Raji (cell line): ENCODE results near the gene MAPK8.

Source experiments
- POLR2A ChIP-seq: IDR thresholded peaks from 2 replicates; pipeline ENCODE4 v1.6.1; 2011; ENCODE audit warnings: low read depth, low read length, control low read depth; ENCODE audit not compliant: insufficient read depth

MAPK8 gene

DNA sequence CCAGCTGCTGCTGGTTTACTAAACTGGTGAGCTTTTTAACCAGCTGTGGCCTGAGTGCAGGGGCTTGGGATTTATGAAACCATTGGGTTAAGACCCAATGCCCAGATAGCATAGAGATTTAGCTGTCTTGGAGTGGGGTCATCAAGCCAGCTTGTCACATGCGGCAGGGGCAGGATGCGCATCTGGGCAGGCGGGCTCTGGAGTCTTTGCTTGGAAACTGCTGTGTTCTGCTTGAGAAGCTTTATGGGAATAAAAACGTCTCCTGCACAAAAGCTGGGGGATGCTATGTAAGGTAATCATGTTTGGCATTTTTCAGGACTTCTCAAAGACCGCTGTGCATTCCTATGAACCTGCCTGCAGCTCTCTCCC is 136.3 kb downstream of the MAPK8 start:
- no peak for TF ChIP-seq POLR2A

DNA sequence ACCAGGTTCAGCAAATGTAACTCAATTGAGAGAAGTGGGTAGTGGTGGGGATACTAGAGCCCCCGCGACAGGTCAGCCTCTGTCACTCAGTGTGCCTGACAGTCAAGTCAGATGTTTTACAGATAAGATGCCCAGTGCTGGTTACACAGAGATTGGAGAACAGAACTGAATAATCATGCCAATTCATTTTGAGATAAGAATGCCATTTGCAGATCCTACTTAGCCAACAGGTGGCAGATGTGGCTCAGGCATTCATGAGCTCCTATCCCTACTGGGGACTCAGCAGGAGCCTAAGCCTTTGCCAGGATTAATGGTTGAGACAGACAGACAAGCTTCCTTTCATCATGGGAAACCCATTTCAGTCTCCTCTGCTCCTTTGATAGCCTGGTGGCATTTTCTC is 137.8 kb downstream of the MAPK8 start:
- no peak for TF ChIP-seq POLR2A

DNA sequence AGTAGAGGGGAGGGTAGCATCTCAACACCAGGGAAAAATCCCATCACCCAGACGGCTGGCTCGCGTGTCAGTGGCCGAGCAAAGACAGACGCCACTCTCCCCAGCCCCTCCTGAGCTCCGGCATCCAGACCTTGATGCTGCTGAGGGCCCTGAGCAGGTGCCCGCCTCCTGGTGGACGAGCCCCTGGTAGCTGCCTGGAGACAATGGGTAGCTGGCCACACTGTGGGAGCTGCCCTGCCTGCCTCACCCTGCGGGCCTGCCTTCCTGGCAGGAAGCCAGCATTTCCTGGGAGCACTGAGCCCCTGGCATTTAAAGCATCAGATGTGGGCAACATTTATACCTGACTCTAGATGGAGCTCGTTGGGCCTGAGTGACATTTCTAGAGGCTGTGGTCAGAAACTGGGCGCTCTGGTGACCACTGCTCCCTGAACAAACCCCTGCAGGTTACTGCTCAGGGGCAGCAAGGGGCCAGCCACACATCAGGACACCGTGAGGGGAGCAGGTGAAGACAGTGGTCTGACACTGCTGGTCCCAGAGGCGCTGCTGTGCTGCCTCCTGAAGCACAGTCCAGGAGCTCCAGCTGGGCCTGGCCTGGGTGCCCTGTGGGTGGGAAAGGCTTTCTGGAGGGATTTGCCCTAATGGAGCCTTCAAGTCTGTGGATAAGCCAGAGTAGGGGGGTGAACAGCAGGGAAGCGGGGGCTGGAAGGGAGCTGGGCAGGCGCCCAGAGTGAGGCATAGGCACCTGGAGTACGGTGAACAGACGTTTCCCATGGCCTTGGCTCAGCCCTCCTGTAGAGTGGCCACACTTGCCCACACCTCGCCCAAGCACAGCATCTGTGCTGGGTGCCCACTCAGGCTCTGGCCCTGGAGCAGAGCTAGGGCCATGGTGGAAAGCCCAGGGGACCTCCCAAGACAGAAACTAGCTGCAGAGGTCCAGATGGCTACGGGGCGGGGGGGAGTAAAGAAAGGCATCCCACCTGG is 138.7 kb downstream of the MAPK8 start:
- TF ChIP-seq POLR2A, result no peak

- TF ChIP-seq POLR2A, result no peak
Measured at GRCh38 chr10:48445932-48446331, 139.5 kb downstream of the MAPK8 start.

DNA sequence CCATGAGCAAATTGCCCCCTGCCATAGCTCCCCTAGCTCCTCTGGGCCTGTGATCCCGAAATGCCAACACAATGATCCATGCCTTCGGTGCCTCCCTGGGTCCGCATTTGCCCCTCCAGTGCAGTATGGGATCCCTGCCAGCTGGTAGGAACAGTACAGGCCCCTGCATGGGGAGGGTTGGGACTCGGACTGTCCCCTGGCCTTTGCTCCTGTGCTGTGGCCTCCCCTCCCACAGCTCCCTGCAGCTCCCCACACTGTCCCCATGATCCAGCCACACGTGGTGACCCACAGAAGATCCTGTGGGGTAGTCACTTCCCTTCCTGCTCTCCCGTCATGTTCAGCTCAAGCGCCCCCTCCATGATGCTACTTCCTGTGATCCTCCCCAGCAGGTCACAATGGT is 140.3 kb downstream of the MAPK8 start:
- no peak for TF ChIP-seq POLR2A

- TF ChIP-seq POLR2A, result no peak
Measured at GRCh38 chr10:48447356-48448215, 141.1 kb downstream of the MAPK8 start.

DNA sequence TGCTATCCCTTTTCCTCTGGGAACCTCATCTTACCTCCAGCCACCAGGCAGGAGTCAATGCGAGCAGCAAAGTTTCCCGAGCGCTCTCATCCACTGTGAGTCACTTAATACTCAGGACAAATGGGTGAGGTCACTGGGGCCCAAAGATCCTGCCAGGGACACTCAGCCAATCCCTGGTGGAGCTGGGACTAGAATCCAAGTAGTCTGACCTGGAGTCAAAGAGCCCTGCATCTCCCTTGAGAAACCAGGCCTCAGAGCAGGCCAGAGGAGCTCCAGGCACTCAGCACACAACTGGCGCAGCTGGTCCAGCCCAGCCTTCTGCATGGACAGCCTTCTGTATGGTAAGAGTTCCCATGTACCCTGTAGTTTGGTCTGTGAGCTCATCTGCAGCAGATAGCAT is 142.3 kb downstream of the MAPK8 start:
- no peak for TF ChIP-seq POLR2A

DNA sequence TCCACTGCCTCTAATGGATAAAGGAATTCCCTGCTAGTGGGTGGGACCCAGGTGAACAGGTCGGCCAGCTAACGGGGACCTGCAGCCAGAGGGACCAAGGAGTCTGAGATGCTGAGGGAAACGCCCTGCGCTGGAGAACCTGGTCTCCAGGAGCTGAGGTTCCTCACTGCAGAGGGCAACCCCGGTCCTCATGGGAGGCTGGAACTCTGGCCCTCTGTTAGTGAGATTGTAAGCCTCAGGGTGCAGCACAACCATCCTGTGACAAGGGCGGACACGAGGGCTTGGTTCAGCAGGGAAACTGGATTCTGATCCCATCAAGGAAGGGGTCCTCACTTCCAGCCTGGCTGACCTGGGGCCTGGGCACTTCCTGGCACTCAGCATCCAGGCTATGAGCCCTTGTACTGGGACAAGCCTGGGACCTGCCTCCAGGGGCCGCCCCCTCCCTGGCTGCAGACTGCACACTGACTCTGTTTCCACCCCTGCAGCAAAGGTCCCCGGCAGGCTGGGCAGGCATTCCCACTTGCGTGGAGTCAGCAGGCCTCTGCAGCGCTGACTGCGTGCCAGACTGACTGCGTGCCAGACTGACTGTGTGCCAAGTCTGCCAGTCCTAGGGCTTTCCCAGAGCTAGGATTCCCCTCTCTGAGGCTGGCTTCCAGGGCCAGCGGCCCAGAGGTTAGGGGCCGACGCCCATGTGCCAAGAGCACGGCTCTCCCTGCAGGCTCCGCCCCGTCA is 143.2 kb downstream of the MAPK8 start:
- no peak for TF ChIP-seq POLR2A

- TF ChIP-seq POLR2A, result no peak
Measured at GRCh38 chr10:48450233-48450740, 143.8 kb downstream of the MAPK8 start.

DNA sequence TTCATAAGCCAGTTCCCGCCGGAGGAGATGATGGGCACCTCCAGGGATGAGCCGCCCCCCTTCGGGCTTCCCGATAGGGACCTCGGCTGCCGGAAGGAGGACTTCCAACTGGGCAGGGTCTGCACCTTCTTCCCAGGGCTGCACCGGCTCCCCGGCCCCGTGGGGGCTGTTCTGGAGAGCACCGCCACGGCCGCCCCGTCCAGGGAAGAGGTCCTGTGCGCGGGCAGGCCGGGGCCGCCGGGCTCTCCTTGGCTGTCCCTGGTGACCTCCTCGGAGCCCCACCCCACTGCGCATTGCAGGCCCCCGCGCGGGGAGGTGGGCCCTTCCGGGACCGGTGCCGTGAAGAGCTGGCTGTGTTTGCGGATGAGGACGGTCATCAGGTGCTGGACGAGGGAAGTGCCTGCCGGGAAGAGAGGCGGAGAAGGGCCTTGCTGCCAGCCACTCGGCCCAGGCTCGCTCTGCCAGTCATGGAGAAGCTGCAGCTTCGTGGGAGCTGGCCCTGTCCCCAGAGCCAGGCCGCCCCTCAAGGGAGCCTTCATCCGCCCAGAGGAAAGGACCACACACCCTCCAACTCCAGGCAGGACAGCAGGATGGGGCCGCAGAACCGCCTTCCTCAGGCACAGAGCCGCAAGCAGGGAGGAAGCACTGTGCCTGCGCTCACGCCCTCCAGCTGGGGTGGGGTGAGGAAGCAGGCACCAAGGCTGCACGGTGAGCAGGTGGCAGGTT is 144.4 kb downstream of the MAPK8 start:
- TF ChIP-seq POLR2A, result no peak

- no peak for TF ChIP-seq POLR2A
Measured at GRCh38 chr10:48451969-48452878, 145.7 kb downstream of the MAPK8 start.

- TF ChIP-seq POLR2A, result no peak
Measured at GRCh38 chr10:48452879-48453412, 146.5 kb downstream of the MAPK8 start.
